ENCODE measurements around the gene GAR1. TPM values are rescaled to one million over a fixed set of nuclear protein-coding genes. Genes with fewer than 3 reads are reported as not detected.

The GAR1 gene
- total RNA-seq, 1 experiment from 2014 or later, result 15.9 TPM

DNA sequence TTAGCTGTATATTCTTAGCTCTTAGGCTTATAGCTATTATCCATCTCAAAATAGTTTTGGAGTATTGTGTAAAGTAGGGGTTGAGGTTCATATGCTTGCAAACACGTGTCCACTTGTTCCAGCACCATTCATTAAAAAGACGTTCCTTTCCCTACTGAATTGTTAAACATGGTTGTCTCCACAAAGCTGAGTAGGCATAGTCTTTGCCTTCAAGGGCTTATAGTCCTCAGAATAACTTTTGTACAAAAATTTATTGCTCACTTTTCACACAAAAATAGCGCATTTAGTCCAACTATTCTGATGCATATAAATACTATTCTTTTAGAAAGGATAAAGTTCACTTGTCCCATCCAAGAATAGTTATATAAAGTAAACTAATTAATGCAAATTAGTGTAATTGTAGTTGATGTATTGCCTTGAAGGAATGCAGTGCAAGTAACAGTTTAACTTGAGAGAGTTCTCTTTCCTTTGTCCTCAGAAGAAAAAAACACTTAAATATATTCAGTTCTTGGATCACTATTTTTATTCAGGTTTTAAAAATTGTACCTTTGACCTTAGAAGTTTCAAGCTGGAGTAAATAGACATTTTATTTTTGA, 46.5 kb downstream of the GAR1 start:
- ATAC-seq, result no peak
- no peak overlapping the region for H3K9ac ChIP-seq (ENCODE audit: low read length)
- no peaks in the 10 kb centered on the region for H3K27me3 ChIP-seq (ENCODE audit: low read length)
- no peak overlapping the region for H3K27ac ChIP-seq (ENCODE audit: low read length)
- H3K4me1 ChIP-seq (ENCODE audit: insufficient read depth, low read length), result no peaks in the 10 kb centered on the region
- H3K9me2 ChIP-seq (replicated peaks; ENCODE audit: low read length), result no peaks in the 10 kb centered on the region
- no peak overlapping the region for H3K4me2 ChIP-seq (ENCODE audit: low read length)
- H3K36me3 ChIP-seq (ENCODE audit: low read depth, low read length), result no peaks in the 10 kb centered on the region
- TF ChIP-seq EZH2 (IDR thresholded peaks at IDR 0.05; ENCODE audit: low read length, unreplicated experiment) (no peak), CTCF (conservative IDR thresholded peaks at IDR 0.05; ENCODE audit: low read depth, low read length) (no peak), EZH2phosphoT487 (IDR thresholded peaks at IDR 0.05; ENCODE audit: borderline replicate concordance, low read length) (no peak)
- BruUV-seq (replicated peaks), result no TSS peak
- ChIA-PET CTCF (no interaction called here), POLR2A (ENCODE audit: unreplicated experiment) (interaction anchor here (0.7 kb wide), 1 partner anchor 229 kb away, joined by 3 read pairs; no protein-coding TSS in a partner anchor)
- H3K9me3 ChIP-seq (ENCODE audit: low read length), result 0 out of 2 replicates have a peak, but pooled peaks cover 2% of the 10 kb centered on the region
- no peaks in the 10 kb centered on the region for H3F3A ChIP-seq (ENCODE audit: low read length, unreplicated experiment)
- no peaks in the 10 kb centered on the region for H4K20me1 ChIP-seq (ENCODE audit: low read length)
- no peak for DNase-seq
- intact Hi-C loops (cut with micrococcal nuclease), result no loop called here
- H3K4me3 ChIP-seq (ENCODE audit: low read length), result no peak overlapping the region
- H2AFZ ChIP-seq (ENCODE audit: low read length), result no peak overlapping the region
- H3K79me2 ChIP-seq (ENCODE audit: low read length), result no peaks in the 10 kb centered on the region

DNA sequence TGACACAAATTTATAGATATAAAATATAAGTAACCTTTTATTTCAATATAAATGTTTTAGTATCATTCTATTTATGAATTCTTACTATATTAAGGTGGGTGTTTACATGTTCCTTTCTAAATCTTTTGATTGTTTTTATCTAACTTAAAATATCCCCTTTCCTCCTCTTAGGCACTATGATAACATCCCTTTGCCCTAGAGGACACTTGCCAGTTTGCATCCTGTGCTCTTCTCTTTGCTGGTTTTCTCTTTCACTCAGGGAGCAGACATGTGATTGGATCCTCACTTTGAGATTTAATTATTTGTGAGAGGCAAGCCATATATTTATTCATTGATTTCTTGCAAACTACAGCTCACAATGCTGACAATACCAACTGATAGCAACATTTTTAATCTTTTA, 48.6 kb downstream of the GAR1 start:
- intact Hi-C loops (cut with micrococcal nuclease), result no loop called here
- H3K9ac ChIP-seq (ENCODE audit: low read length), result no peak overlapping the region
- POLR2A ChIA-PET (ENCODE audit: unreplicated experiment), result no interaction called here
- DNase-seq (no peak), ATAC-seq (no peak)
- H3F3A ChIP-seq (ENCODE audit: low read length, unreplicated experiment), result no peaks in the 10 kb centered on the region
- H3K9me3 ChIP-seq (ENCODE audit: low read length), result 0 out of 2 replicates have a peak, but pooled peaks cover 2% of the 10 kb centered on the region
- H3K4me1 ChIP-seq (ENCODE audit: insufficient read depth, low read length), result no peaks in the 10 kb centered on the region
- TF ChIP-seq EZH2 (IDR thresholded peaks at IDR 0.05; ENCODE audit: low read length, unreplicated experiment) (no peak), CTCF (conservative IDR thresholded peaks at IDR 0.05; ENCODE audit: low read depth, low read length) (no peak), EZH2phosphoT487 (IDR thresholded peaks at IDR 0.05; ENCODE audit: borderline replicate concordance, low read length) (no peak)
- no peak overlapping the region for H3K27ac ChIP-seq (ENCODE audit: low read length)
- no peaks in the 10 kb centered on the region for H3K79me2 ChIP-seq (ENCODE audit: low read length)
- no peak overlapping the region for H3K4me3 ChIP-seq (ENCODE audit: low read length)
- no peak overlapping the region for H3K4me2 ChIP-seq (ENCODE audit: low read length)
- H3K27me3 ChIP-seq (ENCODE audit: low read length), result no peaks in the 10 kb centered on the region
- CTCF ChIA-PET, result no interaction called here
- BruUV-seq (replicated peaks), result no TSS peak
- H2AFZ ChIP-seq (ENCODE audit: low read length), result no peak overlapping the region
- no peaks in the 10 kb centered on the region for H4K20me1 ChIP-seq (ENCODE audit: low read length)
- H3K9me2 ChIP-seq (replicated peaks; ENCODE audit: low read length), result no peaks in the 10 kb centered on the region
- H3K36me3 ChIP-seq (ENCODE audit: low read depth, low read length), result no peaks in the 10 kb centered on the region

GRCh38 chr4:109870061-109870460, 54.5 kb downstream of the GAR1 start:
- H3K79me2 ChIP-seq (ENCODE audit: low read length), result no peaks in the 10 kb centered on the region
- H3K9me3 ChIP-seq (ENCODE audit: low read length), result no peaks in the 10 kb centered on the region
- ATAC-seq (no peak), DNase-seq (no peak)
- no peak overlapping the region for H3K9ac ChIP-seq (ENCODE audit: low read length)
- H3K4me2 ChIP-seq (ENCODE audit: low read length), result no peak overlapping the region
- intact Hi-C loops (cut with micrococcal nuclease), result loop anchor here (5.0 kb wide), 1 partner anchor 97 kb away; no protein-coding TSS in a partner anchor
- TF ChIP-seq CTCF (conservative IDR thresholded peaks at IDR 0.05; ENCODE audit: low read depth, low read length) (no peak), EZH2 (IDR thresholded peaks at IDR 0.05; ENCODE audit: low read length, unreplicated experiment) (no peak), EZH2phosphoT487 (IDR thresholded peaks at IDR 0.05; ENCODE audit: borderline replicate concordance, low read length) (no peak)
- BruUV-seq (replicated peaks), result no TSS peak
- ChIA-PET CTCF (no interaction called here), POLR2A (ENCODE audit: unreplicated experiment) (no interaction called here)
- H3K27ac ChIP-seq (ENCODE audit: low read length), result no peak overlapping the region
- H3F3A ChIP-seq (ENCODE audit: low read length, unreplicated experiment), result no peaks in the 10 kb centered on the region
- no peaks in the 10 kb centered on the region for H3K27me3 ChIP-seq (ENCODE audit: low read length)
- no peaks in the 10 kb centered on the region for H3K36me3 ChIP-seq (ENCODE audit: low read depth, low read length)
- H4K20me1 ChIP-seq (ENCODE audit: low read length), result no peaks in the 10 kb centered on the region
- no peaks in the 10 kb centered on the region for H3K9me2 ChIP-seq (replicated peaks; ENCODE audit: low read length)
- H3K4me3 ChIP-seq (ENCODE audit: low read length), result no peak overlapping the region
- H2AFZ ChIP-seq (ENCODE audit: low read length), result no peak overlapping the region
- H3K4me1 ChIP-seq (ENCODE audit: insufficient read depth, low read length), result peaks cover 17% of the 10 kb centered on the region
